Prostate gland (tissue), 2 donors: Measurements from ENCODE around the gene FREM2.

ENCODE experiments used
- CTCF ChIP-seq, 4 experiments: fragments of 200-600 bp in 2 of 4; fragments of 450-650 bp in 2 of 4; sonication (generic) in 2 of 4; IDR thresholded peaks; 1 replicate in 3 of 4; 2 replicates in 1 of 4; pipeline ENCODE4 v1.5.1; 2016 to 2019; ENCODE audit warnings: antibody characterized with exemption in 4 of 4, mild to moderate bottlenecking in 2 of 4, moderate library complexity in 2 of 4
- POLR2A ChIP-seq: fragments of 450-650 bp; IDR thresholded peaks from one replicate; pipeline ENCODE4 v1.6.1; 2016; ENCODE audit warnings: antibody characterized with exemption, mild to moderate bottlenecking

- TF ChIP-seq POLR2A: no peak
- no peak for TF ChIP-seq CTCF (IDR thresholded peaks at IDR 0.05)
These were observed 38.0 kb upstream of the FREM2 start for GRCh38 chr13:38648912-38649311.
